Left colon (tissue), 2 donors: ENCODE measurements around the gene TAF6L. TPM values are rescaled to one million over a fixed set of nuclear protein-coding genes. Genes with fewer than 3 reads are reported as not detected.
"Not testable (repeated sequence)": the region's sequence is repeated elsewhere in the genome, so short reads cannot be mapped to it uniquely, and the experiment has no call there.

Experiments
- ATAC-seq: fragments of 200-7000 bp; cut with Tn5 transposase; one replicate; pipeline ENCODE4 v1.9.1; 2020; ENCODE audit warnings: mild to moderate bottlenecking, moderate library complexity
- DNase-seq, 2 donors: peaks; one replicate each; pipeline ENCODE4 v3.0.0-alpha.2; 2020
- intact Hi-C, 2 donors: fragments of 100-400 bp; cut with DNase I in 1 of 2; cut with micrococcal nuclease in 1 of 2; formaldehyde crosslinking; loops; one replicate each; pipeline versions ENCODE4 v1.11.2 to v1.14.0; 2022; cut with DNase I, micrococcal nuclease
- total RNA-seq, 2 donors: library from RNA; stranded (reverse); fragmentation: NEBNext Ultra II Directional; extraction: Animal tissue kit (Norgen Biotek cat#: 25700); gene quantifications; one replicate each; pipeline ENCODE4 v1.2.1, GENCODE V29; 2021
- donor health status: DM: no; HTN: no; CAD: no.
- donor health status: DM: yes; HTN: yes; CAD: no.

The TAF6L gene
- total RNA-seq, 2 donors from 2014 or later = 16.9 to 18.3 TPM

DNA sequence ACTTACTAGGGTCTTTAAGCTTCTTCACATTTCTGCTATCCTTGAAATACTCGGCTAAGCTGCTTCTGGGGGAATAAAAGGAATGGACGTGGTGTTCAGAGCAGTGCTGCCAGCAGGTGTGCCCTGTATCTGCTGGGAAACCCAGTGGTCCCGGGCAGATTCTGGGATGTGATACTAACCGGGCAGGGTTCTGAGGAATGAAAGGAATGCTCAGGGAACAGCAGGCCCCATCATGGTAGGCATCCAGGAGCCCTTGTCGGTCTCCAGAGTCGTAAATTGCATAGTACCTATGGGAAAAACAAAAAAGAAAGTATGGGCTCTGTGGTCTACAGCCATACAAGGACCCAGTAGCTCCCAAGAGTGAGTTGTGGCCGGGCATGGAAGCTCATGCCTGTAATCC lies 25.1 kb downstream of the TAF6L start:
- DNase-seq = no peak
- ATAC-seq = no peak
- intact Hi-C loops = no loop called here

DNA sequence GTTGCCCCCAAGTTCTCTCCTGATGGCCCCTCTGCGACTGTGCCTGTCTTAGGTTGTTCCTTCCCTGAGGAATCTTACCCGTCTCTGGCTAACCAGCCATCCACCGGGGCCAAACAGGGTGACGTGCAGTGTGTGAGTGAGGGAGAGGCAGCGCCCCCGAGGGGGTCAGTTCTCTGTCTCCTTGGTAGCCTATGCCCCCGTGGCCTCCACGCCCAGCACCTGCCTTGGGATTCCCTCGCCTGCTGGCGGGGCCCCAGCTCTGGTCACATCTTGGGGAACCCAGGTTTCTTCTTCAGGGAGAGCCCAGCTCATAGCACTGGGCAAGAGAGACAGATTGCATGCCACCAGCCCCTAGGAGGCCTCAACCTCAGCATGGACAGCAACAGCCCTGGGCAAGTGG lies 28.3 kb downstream of the TAF6L start:
- DNase-seq (no peak), ATAC-seq (no peak)
- intact Hi-C loops = no loop called here

DNA sequence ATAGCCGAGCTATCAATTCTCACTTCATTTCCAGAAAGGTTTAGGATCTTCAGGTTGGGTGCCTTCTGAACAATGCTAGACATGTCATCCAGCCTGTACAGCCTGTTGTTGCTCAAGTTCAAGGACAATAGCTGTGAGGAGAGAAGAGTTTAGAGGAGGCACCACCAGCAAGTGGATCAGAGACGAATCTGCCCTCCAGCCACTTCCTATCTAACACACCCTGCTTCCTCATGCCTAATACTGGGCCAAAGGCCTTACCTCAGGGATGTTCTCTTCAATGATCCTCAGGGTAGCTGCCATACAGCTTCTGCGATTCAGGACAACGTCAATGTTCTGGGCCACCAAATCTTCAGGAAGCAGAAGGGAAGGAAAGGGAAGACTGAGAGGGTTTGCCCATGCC lies 29.9 kb downstream of the TAF6L start:
- ATAC-seq (no peak), DNase-seq (no peak)
- intact Hi-C loops = no loop called here

DNA sequence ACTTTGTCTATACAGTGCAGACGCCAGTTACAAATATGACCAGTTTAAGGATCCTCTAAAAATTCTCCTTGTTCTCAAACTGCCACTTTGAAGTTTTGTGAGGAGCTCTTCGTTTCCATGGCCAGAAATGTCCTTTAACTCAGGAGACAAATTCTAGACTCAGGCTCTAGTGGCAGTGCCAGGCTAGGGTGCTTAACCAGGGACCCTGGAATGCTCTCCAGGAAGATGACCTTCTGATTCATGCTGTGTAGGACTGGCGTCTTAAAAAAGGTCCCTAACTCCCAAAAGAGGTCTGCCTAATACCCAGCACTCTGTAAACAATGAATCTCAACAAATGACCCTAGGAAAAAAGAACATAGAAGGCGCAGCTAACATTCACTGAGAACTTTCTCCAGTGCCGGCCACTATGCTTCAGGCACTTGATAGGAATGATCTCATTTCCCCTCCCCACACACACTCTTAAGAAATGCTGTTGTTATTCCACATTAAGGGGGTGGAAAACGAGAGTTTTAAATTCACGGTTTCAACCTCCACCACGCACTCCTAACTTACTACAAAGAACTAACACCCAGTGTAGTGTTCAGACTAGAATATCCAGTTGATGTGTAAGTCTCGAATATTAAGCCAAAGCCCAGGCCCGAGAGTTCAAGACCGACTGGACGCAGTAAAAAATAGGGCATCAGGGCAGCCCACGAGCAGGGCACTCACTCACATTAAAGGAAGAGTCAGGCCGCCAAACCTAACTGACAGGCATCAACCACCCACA lies 33.3 kb downstream of the TAF6L start:
- ATAC-seq (peak; percentile 21), DNase-seq (no peak)
- intact Hi-C loops = no loop called here

DNA sequence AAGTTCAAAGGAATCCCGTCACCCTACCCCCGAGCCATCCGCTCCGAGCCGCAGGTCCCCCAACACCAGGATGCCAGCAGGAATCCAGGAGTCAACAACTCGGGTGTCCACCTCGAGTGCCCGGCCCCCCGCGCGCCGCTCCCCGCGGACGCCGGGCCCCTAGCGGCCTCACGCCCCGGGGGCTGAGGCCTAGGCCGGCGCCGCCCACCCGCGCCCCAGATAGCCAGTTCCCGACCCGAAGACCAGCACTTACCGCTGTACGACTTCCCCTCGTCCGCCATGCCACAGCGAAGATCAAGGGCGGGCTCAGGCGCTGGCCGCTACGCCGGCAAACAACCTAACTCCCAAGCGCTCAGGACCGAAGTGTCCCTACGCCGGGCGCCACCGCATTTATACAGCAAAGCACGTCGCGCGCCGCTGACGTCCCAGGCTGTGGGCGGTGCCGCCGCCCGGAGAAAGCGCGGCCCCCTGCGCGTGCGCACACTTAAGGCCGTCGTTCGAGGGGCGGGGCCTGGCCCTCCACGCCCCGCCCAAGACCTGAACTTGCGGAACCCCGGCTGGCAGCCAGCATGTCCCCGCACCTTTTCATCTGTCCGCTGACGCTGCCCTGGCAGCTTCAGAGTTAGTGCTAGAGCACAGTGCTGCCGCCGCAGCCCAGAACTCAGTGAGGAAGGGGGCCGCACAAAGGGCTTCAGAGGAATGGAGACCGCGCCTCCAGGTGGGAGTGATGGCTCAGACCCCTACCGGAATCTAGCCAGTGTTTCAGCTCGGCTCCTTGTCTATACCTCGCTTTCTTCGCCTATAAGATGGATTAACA lies 34.1 kb downstream of the TAF6L start, which contains the start of gene NXF1:
TSS of gene NXF1 (minus strand) at position 365 of the 817 bp plus-strand sequence. CDS start at position 281, 84 bp downstream.
- DNase-seq (peak; percentile 90 to 97), ATAC-seq (peak; percentile 94)
- intact Hi-C loops = no loop called here

DNA sequence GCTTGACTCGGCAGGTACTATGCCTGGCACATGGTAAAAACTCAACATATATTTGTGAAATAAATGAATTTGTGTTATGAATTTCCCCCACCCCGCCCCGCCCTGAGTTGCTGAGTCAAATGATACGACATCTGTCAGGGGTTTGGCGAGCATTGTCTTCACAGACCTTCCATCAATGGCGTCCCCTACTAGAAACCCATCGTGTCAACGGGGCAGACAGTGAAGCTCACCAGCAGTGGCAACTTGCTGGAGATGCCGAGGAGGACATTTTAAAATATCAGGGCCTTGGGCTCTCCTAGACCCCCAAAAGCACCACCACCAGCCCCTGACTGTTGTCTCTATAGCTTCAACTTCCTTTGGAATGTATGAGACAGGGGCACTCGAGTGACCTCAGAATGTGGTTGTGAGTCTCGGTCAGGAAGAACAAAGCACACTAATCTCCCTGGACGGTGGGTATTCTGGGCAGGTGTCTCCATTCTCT lies 34.8 kb downstream of the TAF6L start:
- no peak for DNase-seq
- intact Hi-C loops = no loop called here

DNA sequence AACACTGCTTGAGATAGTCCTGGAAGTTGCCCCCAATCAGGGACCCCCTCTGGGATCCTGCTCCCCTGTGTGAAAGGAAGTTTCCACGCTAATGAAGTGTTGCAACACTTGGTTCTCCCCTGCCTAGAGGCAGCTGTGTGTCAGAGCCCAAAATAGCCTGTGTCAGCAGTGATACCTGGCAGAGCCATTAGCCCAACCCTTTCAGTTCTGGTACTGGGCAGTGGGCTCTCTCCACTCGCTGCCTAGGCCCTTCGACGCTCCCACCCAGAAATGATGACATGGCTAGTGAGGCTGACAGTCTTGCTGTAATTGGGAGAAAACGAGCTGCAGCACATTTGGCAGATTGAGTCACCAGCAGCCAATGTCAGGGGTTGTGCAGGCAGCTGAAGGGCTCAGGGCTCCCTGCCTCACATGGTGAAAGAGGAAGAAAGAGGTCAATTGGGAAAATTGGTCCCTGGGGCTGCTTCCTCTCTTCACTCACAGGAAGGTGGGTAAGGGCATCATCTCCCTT lies 35.5 kb downstream of the TAF6L start:
- intact Hi-C loops = no loop called here
- DNase-seq (no peak), ATAC-seq (no peak)

More for the DNA sequence above, 34.8 kb downstream of the TAF6L start:
- no peak for ATAC-seq

DNA sequence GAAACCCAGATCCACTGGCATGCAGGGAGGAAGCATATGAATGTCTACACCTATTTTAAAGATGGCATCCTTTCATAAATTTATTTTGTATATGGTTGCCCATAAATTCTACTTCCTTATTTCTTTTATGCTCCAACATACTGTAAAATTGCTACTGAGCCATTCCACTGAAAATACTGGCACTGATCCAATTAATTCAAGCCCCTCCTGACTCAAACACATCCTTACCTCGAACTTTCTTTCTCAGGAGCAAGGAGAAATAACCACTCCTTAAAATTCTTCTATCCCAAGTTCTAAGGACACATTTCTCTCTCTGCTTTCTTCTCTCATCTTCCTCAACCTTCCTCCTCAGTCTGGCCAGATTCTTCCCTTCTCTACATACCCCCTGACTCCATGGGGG lies 39.6 kb downstream of the TAF6L start:
- no peak for DNase-seq

DNA sequence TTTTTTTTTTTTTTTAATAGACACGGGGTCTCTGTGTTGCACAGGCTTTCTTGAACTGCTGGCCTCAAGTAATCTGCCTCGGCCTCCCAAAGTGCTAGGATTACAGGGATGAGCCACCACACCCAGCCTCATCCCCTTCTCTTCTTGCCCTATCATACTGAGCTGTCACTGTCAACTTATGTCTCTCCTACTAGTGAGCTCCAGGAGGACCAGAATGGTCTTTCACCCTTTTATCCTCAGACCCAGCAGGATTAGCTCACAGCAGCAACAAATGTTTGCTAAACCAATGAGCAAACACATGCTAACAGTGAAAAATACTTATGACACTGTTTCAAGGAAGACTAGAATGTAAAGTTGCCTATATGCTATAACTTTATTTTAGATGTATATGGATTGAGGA lies 40.5 kb downstream of the TAF6L start:
- DNase-seq (no peak), ATAC-seq (no peak)
- intact Hi-C loops = no loop called here

More for the DNA sequence above, 39.6 kb downstream of the TAF6L start:
- intact Hi-C loops = no loop called here
- ATAC-seq = peak; percentile 59

DNA sequence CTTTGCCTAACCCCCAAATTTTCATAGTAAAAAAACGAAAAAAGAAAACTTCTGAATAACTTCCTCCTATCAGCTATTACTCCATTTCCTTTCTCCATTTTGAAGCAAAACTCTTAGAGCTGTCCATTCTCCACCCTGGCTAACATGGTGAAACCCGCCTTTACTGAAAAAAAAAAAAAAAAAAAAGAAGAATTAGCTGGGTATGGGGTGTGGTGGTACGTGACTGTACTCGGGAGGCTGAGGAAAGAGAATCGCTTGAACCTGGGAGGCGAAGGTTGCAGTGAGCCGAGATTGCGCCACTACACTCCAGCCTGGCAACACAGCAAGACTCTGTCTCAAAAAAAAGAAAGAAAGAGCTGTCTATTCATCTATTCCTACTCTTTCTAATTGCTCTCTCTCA lies 45.4 kb downstream of the TAF6L start:
- DNase-seq = no peak
- no peak for ATAC-seq
- intact Hi-C loops = no loop called here

DNA sequence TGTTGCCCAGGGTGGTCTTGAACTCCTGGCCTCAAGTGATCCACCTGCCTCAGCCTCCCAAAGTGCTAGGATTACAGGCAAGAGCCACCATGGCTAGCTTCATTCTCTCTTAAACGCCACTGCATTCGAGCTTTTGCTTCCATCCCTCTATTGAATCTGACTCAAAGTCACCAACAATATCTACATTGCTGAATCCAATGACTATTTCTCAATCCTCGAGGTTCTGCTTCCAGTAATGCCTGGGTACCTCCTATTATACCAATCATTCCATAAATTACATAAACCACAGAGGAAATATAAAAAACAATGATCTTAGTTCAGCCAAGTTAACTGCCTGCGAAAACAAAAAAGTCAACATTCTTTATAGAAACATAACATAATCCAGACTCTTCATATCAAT lies 45.9 kb downstream of the TAF6L start:
- DNase-seq = no peak
- ATAC-seq = no peak
- intact Hi-C loops = no loop called here

DNA sequence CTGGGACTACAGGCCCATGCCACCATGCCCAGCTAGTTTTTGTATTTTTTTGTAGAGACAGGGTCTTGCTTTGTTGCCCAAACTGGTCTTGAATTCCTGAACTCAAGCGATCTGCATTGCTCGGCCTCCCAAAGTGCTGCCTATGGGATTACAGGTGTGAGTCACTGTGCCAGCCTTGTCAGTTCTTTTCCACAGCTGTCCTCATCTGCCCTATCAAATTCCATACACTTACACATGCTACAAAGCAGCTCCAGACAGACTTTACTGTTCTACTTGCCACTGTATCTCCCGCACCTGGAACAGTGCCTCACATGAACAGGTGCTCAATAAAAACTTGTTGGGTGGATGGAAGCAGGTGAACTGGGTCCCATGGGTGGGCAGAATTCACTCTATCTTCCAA lies 52.5 kb downstream of the TAF6L start:
- no peak for ATAC-seq
- DNase-seq = no peak
- intact Hi-C loops = no loop called here

DNA sequence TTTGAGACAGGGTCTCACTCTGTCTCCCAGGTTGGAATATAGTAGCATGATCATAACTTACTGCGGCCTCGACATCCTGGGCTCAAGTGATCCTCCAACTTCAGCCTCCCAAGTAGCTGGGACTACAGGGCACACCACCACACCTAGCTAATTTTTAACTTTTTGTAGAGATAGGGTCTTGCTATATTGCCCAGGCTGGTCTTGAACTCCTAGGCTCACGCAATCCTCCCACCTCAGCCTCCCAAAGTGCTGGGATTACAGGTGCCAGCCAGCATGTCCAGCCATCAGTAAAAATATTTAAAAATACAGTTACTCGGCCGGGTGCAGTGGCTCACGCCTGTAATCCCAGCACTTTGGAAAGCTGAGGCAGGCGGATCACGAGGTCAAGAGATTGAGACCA lies 56.9 kb downstream of the TAF6L start:
- intact Hi-C loops, ATAC-seq, DNase-seq: not testable (repeated sequence)

DNA sequence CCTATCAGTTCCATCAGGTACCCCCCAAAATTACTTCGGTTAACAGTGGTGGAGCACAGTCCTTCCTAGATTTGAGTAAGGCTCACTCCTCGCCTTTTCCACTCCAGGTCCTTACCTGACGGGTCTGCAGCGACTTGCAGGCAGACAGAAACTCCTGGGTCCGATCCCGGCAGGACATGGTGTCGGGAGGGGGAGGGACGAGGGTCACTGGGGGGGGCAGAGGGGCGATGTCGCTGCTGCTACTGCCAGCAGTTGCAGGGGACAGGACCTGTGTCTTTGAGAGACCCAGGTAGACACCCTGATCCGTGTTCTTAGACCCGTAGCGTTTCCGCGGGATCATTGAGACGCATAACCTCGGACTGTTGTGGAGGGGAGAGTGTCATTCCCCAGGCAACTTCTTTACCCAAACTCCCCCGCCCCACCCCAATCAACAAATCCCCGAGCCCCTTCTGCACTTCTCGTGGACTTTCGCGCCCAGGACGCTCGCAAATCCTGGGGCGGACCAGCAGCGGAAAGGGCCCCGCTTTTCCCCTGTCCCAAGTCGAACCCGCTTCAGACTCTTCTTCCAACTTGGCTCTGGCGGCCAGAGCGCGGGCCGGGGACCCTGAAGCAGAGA lies 59.8 kb downstream of the TAF6L start:
- intact Hi-C loops = no loop called here
- ATAC-seq = no peak
- no peak for DNase-seq

DNA sequence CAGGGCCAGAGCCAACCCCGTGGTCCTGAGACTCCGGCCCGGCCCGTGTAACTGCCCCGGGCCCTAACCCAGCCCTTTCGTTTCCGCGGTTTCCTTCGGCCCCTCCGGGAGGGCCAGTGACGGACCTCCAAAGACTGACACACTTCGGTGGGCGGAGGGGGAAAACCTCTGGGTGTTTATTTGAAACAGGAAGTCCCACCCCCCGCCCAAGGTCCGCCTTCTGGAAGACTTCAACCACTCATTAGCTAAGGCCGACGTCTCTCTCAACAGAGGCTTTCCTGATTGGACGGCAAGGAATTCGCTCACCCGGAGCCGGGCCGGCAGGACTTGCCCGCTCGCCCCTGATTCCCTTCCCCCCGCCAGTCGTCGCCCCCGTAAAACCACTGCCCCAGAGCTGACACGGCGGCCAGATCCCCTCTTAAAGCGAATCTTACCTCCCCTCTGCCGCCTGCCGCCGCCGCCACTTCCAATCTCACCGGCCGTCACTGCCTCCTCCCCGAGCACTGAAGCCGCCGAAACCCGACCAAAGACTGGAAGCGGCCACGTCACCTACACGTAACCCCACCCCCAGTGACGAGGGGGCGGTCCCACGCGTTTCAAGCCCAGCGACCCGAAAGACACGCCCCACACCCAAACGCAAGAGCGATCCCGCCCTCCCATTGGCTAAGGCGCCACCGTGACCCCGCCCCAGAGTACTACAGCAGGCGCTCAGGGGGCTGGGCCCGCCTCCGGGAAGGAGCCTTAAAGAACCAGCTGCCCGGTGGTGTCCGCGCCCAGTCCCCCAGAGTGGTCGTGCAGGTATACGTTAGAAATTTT lies 60.5 kb downstream of the TAF6L start, which contains the start of gene STX5:
TSS of gene STX5 (minus strand) at position 532 of the 816 bp plus-strand sequence. CDS start 808 bp downstream, outside the sequence.
- ATAC-seq = peak; percentile 95
- intact Hi-C loops = no loop called here
- peak; percentile 99 to 100 for DNase-seq

DNA sequence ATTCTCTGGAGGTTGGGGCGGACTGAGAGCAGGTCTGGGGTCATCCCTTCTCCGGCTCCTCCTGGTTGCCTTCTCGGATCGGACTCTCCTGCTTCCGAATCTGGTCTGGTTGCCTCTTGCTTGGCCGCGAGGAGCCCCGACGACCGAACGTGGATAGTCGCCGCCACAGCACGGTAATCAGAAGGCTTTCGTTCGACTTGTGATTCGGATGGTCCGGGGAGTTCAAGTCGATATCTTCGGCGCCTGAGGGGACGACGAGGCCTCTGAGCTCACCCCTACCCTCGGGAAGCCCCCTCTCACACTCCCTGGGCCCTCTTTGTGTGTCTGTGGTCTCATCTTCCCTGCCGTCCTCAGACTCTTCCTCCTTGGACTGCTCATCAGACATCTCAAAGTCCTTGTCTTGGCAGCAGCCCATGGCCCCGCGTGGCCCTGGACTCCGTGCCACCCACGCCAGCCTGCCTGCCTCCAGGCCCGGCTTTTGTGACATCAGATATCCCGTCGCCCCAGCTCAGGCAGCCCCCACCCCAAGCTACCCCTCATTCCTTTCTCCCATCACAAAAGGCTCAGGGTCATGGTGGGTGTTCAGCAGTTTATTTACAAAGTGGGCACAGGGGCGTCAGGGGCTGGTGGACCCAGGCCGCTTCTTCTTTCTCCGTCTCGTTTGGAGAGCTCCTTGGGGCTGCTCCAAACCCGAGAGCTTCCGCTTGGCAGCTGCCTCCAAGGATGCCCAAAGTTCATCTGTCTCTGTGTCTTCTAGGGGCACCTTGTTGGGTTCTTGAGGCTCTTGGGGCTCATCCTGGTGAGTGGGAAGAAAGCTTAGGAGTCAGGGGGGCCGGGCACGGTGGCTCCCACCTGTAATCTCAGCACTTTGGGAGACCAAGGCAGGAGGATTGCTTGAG lies 61.4 kb downstream of the TAF6L start, which contains the start of gene TEX54:
TSS of gene TEX54 (minus strand) at position 506 of the 899 bp plus-strand sequence.
- intact Hi-C loops = no loop called here
- DNase-seq = peak; percentile 33 to 56
- ATAC-seq = peak; percentile 27

DNA sequence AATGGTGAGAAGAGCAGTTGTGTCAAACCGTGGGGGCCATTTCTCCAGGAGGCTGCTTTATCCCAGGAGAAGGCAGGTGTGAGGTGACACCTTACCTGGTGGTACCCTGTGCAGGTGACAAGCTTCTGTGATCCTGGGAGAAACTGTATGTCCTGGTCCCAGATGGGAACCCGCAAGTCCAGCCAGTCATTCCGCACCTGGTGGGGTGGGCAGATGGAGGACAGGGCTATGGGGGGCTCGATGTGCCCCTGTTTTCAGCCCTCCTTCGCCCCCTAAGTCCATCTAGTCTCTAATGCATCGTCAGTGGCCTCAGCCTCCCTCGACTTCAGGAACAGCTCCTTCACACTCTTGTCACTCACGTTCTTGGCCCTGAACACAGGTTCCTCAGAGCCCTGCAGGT lies 64.1 kb downstream of the TAF6L start:
- intact Hi-C loops = no loop called here

More for the DNA sequence above, 64.1 kb downstream of the TAF6L start:
- DNase-seq = no peak
- ATAC-seq = no peak
